Epithelial cell of proximal tubule (primary cell): ENCODE measurements around the gene LRRC4C. TPM values are rescaled to one million over a fixed set of nuclear protein-coding genes. Genes with fewer than 3 reads are reported as not detected.
A peak's percentile ranks its signal among the peaks of the same experiment; 100 is the strongest.

Source experiments
- DNase-seq: peaks from one replicate; pipeline ENCODE4 v3.0.0-alpha.2; 2011; ENCODE audit warnings: low read depth
- H3K4me3 ChIP-seq: 2 replicates; pipeline ENCODE4 v1.5.1; 2011; ENCODE audit warnings: low read depth, mild to moderate bottlenecking, low read length
- total RNA-seq: library from RNA; depleted of rRNA; stranded (reverse); fragments of >200 nt; gene quantifications from 2 replicates; pipeline ENCODE4 v1.2.3, GENCODE V29; 2015
- TF ChIP-seq, protein P1 (sequence below): conservative IDR thresholded peaks from 2 replicates; pipeline ENCODE4 v1.5.1; 2012; ENCODE audit warnings: low read depth, mild to moderate bottlenecking, low read length

LRRC4C gene
- total RNA-seq, 1 donor from 2014 or later = 0.12 TPM

GRCh38 chr11:40321537-40321936, 1137.9 kb downstream of the LRRC4C start:
- no peak for DNase-seq
- TF ChIP-seq, protein P1, sequence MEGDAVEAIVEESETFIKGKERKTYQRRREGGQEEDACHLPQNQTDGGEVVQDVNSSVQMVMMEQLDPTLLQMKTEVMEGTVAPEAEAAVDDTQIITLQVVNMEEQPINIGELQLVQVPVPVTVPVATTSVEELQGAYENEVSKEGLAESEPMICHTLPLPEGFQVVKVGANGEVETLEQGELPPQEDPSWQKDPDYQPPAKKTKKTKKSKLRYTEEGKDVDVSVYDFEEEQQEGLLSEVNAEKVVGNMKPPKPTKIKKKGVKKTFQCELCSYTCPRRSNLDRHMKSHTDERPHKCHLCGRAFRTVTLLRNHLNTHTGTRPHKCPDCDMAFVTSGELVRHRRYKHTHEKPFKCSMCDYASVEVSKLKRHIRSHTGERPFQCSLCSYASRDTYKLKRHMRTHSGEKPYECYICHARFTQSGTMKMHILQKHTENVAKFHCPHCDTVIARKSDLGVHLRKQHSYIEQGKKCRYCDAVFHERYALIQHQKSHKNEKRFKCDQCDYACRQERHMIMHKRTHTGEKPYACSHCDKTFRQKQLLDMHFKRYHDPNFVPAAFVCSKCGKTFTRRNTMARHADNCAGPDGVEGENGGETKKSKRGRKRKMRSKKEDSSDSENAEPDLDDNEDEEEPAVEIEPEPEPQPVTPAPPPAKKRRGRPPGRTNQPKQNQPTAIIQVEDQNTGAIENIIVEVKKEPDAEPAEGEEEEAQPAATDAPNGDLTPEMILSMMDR = no peak
- H3K4me3 ChIP-seq = no peak overlapping the region

GRCh38 chr11:40316171-40316570, 1143.3 kb downstream of the LRRC4C start:
- DNase-seq = no peak

DNA sequence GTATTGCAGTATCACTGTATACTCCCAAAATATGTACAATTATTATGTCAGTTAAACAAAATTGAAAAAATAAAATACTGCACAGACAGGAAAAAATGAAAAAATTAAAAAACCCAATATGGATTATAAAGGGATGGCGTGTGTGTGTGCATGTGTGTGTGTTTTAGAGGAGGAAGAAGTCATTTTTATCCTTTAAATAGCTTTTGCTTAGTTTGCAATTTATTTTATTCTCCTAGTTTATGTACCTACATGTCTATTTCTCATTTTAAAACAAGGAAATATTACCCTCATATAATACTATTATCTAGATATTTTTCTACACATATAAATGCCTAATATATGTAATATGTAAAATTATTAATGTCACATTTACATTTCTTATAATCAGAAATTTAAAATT, 1144.3 kb downstream of the LRRC4C start:
- DNase-seq = no peak
- H3K4me3 ChIP-seq = no peak overlapping the region
- TF ChIP-seq, protein P1 = no peak

More at GRCh38 chr11:40316171-40316570, 1143.3 kb downstream of the LRRC4C start:
- H3K4me3 ChIP-seq = no peak overlapping the region
- TF ChIP-seq, protein P1 = no peak

DNA sequence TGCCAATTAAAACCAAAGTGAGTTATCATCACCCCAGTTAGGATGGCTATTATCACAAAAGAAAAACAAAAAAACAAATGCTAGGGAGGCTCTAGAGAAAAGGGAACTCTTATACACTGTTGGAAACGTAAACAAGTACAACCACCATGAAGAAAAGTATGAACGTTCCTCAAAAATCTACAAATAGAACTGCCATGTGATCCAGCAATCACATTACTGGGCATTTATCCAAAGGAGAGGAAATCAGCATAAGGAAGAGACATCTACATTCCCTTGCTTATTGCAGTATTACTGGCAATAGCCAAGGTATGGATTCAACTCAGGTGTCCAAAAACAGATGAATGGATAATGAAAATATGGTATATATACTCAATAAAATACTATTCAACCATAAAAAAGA, 1145.1 kb downstream of the LRRC4C start:
- DNase-seq = no peak
- no peak overlapping the region for H3K4me3 ChIP-seq
- TF ChIP-seq, protein P1 = no peak

DNA sequence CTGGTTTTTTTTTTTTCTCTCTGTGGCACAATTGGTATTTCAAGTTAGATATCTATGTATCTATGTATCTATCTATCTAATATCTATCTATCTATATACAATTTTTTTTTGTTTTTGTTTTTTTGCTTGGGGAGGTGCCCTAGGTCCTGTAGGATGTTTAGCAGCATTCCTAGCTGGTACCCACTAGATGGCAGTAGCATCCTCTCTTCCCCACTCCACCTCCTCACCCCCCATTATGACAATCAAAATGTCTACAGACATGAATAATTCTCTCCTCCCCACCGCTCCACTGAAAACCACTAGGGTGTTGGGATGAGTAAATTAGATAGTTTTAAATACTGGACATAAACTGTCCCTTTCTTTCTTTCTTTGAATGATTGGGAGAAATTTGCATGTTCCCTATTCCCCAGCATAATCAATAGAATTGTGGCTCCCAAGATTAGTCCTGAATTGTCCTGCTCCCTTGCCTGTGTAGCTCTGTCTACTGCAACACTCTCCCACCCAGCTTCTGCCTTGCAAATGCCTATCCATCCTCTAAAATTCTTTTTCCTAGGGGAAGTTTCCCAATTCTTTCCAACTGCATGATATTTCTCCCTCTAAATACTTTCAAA, 1152.4 kb downstream of the LRRC4C start:
- DNase-seq = no peak
- H3K4me3 ChIP-seq = no peak overlapping the region
- TF ChIP-seq, protein P1 = peak; percentile 92

DNA sequence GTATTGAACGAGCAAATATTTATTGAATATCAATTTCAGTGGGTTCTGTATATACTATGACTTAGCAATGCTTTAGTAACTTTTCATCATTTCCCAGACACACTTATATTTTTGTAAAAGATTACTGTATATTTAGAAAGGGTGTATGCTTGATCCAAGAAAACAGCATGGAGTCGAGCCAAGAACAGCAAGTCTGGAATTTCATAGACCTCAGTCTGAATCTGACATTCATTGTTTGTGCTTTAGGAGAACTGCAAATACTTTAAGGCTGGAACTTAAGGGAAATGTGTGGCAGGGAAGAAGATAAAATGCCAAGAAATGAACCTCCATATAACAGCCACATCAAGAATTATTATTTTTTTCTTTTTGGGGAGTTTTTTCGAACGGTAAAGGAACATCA, 1156.8 kb downstream of the LRRC4C start:
- DNase-seq = no peak
- H3K4me3 ChIP-seq = no peak overlapping the region
- TF ChIP-seq, protein P1 = no peak

DNA sequence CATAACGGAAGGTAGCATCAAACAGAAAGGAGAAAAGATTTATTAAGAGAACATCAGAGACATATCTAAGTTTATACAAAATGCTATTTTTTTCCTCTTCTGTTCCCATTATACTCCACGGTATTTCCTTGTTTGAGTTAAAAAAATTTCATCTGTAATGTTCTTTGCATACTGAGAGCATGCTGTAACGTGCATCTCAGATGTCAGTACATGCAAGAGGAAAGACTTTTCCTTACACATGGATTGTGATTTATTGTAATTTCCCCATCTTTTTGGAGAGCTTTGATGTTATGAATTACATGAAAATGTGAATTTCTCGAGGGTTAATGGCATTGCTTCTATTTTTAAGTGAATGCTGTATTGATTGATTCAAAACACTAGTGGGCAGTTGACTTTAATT, 1164.0 kb downstream of the LRRC4C start:
- TF ChIP-seq, protein P1 = no peak
- H3K4me3 ChIP-seq = no peak overlapping the region
- no peak for DNase-seq
